ENCODE data around the gene DCXR. TPM values are rescaled to one million over a fixed set of nuclear protein-coding genes. Genes with fewer than 3 reads are reported as not detected.

DCXR gene
- total RNA-seq, 1 experiment from 2014 or later: 113 TPM

DNA sequence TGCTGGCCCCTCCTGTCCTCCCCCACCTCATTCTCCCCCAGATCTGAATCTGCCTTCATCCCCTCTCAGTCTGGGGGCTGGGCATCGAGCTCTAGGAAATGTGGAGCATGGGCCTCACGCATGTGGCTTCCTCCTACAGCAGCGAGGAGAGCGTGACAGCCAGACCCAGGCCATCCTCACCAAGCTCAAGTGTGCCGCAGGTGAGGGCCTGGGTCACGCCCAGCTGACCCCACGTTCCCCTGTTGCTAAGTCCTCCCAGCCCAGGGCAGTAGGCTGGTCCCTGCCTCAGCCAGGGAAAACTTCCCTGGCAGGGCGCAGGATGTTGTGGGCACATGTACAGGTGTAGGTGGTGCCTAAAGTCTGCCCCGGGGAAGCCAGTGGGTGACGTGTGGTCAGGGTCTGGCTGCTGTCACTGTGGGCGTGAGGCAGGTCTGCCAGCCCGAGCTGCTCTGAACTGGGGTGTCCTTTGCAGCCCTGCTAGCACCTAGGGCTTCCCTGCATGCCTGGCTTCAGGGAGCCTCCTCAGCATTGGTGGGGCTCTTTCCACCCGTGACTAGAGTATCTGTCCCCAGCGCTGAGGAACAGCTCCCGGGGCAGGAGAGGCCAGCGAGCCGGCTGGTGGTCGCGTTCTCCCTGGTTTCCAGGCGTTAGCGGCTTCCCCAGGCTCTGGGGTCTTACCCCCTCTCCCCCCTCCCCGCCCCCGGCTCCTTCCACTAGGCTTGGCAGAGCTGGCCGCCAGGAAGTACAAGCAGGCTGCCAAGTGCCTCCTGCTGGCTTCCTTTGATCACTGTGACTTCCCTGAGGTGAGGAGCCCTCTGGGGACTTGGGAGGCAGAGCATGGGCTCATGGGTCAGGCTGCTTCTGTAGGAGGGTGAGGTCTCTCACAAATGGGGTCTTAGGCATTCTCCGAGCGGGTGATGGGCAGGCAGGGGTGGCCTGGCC, 17.8 kb upstream of the DCXR start:
- DNase-seq (ENCODE audit: low spot score): no peak

DNA sequence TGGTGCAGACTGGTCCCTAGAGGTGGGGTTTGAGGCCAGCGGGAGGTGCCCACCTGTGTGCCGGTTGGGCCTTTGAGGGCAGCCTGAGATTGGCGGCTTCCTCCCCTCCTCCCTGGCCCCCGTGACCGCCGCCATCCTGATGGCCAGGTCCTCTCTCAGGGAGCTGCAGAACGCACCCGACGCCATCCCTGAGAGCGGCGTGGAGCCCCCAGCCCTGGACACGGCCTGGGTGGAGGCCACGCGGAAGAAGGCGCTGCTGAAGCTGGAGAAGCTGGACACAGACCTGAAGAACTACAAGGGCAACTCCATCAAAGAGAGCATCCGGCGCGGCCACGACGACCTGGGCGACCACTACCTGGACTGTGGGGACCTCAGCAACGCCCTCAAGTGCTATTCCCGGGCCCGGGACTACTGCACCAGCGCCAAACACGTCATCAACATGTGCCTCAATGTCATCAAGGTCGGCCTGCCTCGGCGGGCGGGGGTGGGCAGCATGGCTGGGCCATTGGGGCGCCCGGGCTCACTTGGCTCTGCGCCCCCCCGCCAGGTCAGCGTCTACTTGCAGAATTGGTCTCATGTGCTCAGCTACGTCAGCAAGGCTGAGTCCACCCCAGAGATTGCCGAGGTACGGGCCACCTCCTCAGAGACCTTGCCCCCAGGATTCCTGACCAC, 17.0 kb upstream of the DCXR start:
- no peak for DNase-seq (ENCODE audit: low spot score)

DNA sequence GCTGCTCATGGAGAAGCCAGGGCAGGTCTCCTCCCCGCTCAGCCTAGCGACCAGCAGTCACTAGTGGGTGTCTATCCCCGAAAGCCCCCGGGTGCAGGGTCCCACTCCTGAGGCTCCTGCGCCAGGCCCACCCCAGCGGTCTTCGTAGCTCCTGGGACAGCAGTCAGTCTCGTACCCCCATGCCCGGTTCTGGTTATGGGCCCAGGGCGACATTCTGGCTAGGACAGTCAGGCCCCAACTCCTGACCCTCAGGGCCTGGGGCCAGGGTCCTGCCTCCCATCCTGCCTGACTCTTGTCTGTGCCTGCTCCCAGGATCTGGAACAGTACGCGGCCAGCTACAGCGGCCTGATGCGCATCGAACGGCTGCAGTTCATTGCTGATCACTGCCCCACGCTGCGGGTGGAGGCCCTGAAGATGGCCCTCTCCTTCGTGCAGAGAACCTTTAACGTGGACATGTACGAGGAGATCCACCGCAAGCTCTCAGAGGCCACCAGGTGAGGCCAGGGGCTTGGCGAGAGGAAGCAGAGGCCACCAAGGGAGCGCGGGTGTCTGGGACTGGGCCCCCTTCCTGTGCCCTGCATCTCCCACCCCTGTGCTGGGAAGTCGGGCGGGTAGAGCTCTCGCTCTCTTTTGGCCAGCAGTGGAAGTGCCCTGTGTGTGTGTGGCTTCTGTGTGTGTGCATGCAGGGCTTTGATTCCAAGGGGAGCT, 16.2 kb upstream of the DCXR start:
- no peak for DNase-seq (ENCODE audit: low spot score)

DNA sequence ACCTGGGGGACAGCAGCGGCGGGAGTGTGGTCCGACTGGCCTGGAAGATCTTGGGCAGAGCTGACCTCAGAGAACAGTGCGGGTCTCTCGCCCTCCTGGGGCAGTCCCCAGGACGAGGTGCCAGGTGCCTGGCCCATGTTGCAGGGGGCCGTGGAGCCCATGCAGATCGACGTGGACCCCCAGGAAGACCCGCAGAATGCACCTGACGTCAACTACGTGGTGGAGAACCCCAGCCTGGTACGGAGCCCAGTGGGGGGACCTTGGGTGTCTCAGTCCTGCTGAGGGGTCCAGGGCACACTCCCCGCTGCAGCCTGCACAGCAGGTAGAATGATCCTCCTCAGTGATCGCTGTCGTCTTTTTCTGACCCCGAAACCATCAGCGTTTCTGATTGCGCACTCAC, 15.6 kb upstream of the DCXR start:
- no peak for DNase-seq (ENCODE audit: low spot score)

DNA sequence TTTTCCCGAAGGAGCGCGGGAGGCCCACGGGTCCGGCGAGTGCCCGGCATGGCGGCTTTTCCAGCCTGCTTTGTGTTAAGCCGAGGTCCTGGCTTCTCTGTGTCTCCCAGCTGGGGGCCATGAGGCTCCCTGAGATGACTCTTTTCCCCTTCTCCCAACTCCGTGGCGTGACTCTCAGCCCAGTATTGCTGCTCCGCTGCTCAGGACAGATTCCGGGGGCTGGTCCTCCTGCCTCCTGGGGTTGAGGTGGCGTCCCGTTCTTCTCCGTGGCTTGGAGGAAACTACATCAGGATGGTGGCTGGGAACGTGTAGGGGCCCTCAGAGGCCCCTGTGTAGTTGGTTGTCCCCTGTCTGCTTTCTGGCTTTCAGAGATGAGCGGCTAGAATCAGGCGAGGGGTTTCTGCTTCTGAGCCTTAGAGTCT, 15.2 kb upstream of the DCXR start:
- DNase-seq (ENCODE audit: low spot score): no peak

DNA sequence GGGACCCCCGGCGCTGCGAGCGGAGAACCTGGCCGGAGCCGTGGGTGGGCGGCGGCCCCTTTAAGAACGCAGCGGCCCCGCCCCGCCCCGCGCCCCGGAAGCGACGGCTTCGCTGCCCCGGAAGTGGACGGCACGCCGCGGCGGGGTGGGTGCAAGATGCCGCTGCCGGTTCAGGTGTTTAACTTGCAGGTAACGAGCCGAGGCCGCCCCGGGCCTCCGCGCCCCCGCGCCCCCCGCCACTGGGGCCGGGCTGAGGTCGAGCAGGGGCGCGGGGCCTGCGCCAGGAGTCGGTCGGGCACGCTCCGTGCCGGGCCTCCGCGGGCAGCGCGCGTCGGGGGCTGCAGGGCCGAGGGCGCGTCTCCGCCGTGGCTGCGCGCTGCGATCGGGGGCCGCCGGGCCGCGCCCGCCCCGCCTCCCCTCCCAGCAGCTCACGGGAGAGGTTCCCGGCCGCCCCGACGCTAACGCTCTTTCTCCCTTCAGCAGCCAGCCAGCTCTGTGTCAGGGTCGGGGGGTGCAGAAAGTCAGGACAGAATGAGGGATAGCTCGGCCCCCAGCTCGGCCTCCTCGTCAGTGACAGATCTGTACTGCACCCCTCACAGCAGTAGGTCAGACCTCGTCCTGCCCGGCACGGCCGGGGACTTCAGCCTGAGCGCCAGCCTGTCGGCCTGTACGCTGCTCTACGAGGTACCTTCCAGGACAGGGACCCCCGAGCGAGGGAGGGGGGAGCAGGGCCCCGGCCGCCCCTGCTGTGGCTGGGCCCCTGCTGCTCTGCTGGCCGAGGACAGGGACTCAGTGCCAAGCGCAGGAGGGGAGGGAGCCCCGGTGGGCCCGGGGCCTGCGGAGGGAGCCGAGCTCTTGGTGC, 14.5 kb upstream of the DCXR start, which contains the start of the genes GPS1 and RFNG:
Gene GPS1, plus strand, starts transcription at position 123 of the 862 bp plus-strand sequence. Its CDS starts 34 bp downstream, at position 157.
Gene RFNG, minus strand, starts transcription at position 36 of the 862 bp plus-strand sequence. CDS start 45 bp downstream, outside the sequence.
- peak; percentile 26 for DNase-seq (ENCODE audit: low spot score)

DNA sequence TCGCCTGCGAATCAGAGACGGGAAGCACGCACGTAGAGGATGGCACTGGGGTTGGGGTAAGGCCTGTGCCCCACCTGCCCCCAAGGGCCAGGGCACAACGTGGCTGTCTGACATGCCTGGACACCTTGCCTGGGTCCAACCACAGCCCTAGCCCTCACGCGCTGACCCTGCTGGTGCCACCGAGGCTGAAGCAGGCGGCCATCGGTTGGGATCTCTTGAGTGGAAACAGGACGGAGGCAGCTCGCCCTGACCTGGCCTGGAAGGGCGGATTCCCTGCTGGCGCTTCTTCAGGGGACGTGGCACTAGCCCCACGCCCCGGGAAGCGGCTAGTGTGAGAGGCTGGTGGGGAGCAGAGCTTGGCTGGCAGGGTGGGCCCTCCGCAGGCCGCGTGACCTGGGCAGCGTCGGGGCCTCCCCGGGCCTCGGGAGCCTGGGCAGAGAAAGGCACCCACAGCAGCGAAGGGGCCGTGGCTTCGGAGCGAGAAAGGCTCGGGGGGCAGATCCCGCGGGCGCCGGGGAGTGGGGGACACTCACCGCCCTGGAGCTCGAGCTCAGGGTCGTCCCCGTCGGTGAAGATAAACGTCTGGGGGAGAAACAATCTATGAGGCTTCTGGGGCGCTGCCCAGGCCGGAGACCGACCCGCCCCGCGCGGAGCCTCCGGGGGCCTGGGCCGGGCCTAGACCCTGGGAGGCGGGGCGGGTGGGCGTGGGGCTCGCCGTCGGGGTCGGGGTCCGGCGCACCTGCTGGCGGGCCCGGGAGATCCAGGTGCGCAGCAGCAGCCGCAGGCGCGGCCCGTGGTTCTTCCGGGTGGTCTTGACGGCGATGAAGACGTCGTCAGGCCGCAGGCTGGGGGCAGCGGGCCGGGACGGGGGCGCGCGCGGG, 13.5 kb upstream of the DCXR start:
- DNase-seq (ENCODE audit: low spot score): no peak

DNA sequence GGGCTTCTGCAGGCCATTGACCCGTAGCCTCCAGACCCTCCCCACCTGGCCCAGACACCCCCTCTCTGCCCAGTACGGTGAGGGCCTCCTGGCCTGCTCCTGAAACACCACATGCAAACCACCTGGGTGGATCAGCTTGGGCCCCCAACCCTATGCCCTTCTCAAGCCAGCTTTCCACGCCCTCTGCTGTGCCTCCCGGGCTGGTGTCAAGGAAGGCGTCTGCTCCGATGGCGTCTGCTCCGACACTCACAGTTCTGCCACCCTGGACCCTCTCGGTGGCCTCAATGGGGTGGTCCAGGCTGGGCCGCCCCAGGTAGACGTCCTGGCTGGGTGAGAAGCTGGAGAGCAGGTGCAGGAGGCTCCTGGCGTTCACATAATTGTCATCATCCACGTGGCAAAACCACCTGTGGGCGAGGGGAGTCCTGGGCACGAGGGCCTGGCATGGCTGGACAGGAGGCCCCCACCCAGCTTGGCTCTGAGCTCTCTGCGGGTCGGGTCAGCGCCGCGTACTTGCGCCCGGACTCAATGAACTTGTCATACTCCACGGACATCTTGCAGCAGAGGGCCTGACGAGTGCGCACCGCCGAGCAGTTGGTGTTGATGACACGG, 12.8 kb upstream of the DCXR start:
- no peak for DNase-seq (ENCODE audit: low spot score)

DNA sequence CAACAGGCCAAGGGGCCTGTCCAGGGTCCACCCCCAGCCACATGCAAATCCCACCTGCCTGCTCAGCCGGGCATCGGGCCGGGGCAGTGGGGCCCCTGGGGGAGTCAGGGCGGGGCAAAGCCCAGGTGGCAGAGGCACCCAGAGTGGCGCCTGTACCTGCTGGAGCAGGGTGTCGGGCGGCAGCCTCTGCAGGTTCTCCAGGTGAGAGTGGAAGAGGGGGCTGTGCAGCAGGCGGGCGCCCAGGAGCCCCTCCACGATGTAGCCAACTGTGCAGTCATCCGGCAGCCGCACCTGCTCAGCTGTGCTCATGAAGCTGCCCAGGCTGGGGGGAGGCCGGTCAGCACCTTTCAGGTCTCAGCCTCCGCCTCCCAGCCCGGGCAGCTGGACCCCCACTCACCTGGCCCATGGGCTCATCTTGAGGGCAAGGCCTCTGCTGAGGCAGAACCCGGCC, 12.0 kb upstream of the DCXR start:
- no peak for DNase-seq (ENCODE audit: low spot score)

DNA sequence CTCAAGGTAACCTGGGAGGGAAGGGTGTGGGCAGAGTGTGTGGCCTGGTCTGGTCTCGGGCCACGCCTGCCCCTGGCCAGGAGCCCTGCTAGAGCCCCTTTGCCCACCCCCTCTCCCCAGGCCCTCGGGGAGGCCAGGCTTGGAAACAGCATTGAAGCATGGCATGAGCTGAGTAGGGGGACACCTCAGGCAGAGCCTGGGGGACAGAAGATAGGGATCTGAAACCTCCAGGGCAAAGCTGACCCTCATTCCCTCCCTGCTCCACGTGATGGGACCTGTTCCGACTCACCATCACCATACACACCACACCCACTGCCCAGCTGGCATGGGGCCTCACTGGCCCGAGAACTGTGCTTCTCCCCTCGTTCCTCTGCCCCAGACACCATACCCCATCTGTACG, 11.6 kb upstream of the DCXR start:
- DNase-seq (ENCODE audit: low spot score): no peak

DNA sequence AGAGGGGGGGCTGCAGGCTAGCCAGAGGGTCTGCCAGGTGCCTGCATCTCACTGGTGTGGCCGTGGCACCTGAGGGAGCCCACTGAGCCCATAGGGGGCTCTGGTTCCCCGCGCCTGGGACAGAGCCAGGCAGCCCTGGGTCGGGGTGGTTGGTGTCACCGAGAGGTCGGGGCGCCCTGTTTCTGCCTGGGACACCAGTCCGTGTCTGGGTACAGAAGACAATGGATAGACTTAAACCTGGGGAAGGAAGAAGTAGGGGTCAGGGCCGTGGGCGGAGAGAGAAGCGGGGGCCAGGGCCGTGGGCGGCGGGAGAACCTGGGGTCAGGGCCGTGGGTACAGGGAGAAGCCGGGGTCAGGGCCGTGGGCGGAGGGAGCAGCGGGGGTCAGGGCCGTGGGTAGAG, 11.1 kb upstream of the DCXR start:
- DNase-seq (ENCODE audit: low spot score): no peak

DNA sequence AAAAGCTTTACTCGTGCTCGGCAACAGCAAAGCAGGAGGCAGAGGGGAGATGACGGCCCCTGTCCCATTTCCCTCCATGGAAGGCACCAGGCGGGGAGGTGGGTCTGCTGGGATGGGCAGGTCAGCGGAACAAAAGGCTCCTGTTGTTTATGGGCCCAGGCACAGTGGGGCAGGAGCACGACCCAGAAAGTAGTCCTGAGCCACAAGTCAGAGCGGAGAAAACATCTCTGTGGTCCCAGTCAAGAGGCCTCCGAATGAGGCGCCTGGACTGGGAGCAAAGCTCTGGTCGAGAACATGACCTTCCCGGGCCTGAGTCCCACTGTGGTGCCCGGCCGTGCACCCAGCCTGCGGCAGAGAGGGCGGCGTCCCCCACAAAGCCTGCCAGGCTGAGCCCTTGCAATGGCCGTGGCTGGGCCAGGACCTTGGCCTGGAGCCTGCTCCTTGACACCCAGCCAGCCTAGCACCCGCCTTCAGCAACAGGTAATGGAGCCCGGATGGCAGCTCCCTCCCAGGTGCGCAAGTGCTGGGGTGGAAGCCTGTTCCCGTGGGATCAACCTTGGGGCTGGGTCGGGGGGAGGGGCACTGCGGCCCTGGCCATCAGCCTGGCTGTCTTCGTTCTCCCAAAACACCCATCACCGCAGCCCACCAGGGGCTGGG, 10.5 kb upstream of the DCXR start:
- no peak for DNase-seq (ENCODE audit: low spot score)

DNA sequence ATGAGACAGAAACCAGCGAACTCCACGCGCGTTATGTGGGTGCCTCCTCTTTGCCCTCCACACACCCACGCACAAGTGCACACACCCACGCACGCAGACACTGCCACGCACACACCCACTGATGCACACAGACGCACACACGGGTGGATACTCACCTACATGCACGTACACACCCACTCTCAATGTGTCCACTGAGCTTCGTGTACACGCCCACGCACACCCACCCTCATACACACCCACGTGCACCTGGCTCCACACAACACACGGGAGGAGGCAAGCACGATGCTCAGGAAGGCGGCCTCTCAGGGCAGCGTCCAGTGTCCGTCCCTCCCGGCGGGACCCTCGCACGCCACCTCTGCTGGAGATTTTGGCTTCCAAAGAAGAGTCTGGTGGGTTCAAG, 9.9 kb upstream of the DCXR start:
- DNase-seq (ENCODE audit: low spot score): no peak

DNA sequence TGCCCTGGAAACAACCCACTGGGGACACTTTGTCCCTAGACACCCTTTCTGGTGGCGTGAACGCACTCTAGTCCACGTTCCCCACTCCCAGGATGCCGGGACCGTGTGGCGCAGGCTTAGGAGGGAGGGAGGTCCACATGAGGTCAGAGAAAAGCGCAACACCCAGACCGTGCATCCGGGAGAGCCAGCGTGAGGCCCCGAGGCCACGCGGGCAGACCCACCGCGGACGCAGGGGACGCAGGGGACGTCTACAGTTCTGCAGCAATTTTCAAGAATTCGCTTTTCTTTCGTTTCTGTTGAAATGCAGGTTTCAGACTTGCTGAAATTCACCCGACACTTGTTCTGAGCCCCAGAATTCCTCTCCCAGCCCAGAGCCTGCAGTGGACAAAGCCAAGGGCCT, 9.4 kb upstream of the DCXR start:
- no peak for DNase-seq (ENCODE audit: low spot score)

DNA sequence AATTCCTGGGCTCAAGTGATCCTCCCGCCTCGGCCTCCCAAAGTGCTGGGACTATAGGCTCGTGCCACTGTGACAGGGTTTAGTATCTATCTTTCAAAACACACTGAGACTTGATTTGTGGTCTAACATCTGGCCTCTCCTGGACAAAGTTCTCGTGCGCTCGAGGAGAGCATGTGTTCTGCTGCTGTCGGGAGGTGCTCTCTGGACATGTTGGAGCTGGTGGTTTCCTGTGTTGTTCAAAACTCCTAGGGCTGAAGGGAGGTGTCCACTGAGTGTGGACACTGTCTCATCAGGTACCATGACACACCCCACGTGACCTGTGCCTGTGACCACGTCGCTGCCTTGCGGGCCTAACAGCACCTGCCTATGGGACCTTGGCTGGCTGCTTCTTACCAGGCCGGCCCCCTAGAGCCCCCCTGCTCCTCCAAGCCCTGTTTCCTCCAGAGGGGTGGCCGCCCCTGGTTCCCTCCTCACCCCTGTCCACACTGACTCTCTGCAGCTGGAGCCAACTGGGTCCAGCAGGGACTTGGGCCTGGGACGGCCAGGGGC, 8.5 kb upstream of the DCXR start:
- DNase-seq (ENCODE audit: low spot score): no peak

DNA sequence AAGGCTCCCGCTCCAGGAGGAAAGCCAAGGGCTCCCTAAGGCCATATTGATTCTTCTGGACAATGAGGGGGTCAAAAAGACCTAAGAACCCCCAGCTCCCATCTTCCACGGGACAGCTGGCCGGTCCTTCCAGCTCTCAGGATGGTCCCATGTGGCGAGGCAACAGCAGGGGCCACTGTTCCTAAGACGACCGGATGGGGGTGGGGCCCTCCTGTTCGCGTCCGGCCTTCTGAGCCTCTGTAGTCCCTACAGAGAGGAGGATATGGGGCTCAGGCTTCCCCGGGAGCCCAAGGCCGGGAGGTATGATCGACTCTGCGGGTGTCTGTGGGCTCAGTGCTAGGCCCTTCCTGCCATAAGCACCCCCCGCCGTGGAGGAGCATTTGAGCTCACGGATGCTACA, 6.0 kb upstream of the DCXR start:
- no peak for DNase-seq (ENCODE audit: low spot score)

DNA sequence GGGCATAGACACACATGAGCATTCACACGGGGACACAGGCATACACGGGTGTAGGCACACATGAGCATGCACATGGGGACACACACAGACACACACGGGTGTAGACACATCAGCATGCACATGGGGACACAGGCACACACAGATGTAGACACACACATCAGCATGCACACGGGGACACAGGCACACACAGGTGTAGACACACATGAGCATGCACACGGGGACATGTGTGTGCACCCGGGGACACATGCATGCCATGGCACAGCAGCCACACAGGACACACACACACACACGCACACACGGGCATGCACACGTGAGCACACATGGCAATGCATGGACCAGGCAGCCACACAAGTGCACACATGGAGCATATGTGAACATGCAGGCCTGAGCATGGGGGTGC, 5.2 kb upstream of the DCXR start:
- no peak for DNase-seq (ENCODE audit: low spot score)

DNA sequence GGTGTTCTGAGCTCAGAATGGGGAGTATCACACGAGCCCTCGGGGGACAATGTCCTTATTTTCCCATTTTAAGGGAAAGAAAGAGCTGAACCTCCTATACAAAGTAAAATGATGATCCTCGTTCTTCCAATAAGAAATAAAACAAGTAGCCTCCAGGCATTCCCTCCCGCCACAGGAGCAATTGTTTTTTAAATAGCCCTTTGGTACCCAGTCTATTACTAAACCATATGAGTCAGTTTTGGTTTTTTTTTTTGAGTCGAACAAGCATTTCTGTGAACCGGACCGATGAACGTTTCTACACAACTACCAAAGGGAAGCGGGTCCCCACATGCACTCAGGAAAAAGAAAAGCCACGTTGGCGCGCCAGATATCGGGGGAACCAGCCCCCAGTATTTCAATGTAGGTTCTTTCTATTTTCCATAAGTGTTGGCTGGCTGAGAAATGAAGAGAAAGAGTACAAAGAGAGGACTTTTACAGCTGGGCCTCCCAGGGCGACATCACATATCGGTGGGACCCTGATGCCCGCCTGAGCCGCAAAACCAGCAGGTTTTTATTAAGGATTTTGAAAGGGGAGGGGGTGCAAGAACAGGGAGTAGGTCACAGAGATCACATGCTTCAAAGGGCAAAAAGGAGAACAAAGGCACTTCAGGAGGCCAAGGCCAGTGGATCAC, 3.8 kb upstream of the DCXR start:
- no peak for DNase-seq (ENCODE audit: low spot score)

Data from A172 (cell line).